Right renal pelvis (tissue), 4 donors: ENCODE data around the gene CUX1. TPM values are rescaled to one million over a fixed set of nuclear protein-coding genes. Genes with fewer than 3 reads are reported as not detected.

Experiments
- DNase-seq, 4 donors: peaks; one replicate each; pipeline ENCODE4 v3.0.0-alpha.2; 2013; ENCODE audit warnings: low read depth in 4 of 4, low spot score in 3 of 4, missing footprints in 1 of 4
- polyA plus RNA-seq, 4 donors: library from polyadenylated mRNA; unstranded; fragments of 120-200 nt; gene quantifications; one replicate each; pipeline ENCODE4 v1.2.1, GENCODE V29; 2013; ENCODE audit not compliant: insufficient read length in 4 of 4

Gene CUX1
- polyA plus RNA-seq, 4 donors = 93.0 to 111 (median 107) TPM

DNA sequence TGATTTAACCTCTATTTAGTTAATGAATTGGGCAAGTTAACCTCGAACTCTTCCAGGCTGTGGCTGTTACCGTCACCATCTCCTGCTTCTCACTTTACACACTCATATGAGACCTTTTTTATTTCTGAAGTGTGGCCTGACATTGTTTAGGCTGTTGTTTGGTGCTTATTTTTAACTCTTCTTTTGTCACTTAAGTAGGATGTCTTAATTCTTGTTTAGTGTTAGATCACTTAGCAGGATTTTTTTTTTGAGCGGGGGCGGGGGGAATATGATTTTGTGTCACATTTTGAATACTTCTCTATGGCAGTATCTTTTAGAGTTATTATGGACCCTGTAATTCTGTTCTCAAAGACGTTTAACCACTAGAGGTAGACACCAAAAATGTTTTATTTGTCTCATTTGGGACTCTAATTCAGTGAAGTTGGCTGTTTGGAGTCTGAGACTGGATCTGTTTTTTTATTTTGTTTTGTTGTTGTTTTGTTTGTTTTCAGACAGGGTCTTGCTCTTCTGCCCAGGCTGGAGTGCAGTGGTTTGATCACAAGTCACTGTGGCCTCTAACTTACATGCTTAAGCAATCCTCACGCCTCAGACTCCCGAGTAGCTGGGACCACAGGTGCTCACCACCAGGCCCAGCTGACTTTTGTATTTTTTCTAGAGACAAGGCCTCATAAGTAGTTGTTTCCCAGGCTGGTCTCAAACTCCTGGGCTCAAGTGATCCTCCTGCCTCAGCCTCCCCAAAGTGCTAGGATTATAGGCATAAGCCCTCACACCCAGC lies 73.5 kb downstream of the CUX1 start:
- DNase-seq = no peak

DNA sequence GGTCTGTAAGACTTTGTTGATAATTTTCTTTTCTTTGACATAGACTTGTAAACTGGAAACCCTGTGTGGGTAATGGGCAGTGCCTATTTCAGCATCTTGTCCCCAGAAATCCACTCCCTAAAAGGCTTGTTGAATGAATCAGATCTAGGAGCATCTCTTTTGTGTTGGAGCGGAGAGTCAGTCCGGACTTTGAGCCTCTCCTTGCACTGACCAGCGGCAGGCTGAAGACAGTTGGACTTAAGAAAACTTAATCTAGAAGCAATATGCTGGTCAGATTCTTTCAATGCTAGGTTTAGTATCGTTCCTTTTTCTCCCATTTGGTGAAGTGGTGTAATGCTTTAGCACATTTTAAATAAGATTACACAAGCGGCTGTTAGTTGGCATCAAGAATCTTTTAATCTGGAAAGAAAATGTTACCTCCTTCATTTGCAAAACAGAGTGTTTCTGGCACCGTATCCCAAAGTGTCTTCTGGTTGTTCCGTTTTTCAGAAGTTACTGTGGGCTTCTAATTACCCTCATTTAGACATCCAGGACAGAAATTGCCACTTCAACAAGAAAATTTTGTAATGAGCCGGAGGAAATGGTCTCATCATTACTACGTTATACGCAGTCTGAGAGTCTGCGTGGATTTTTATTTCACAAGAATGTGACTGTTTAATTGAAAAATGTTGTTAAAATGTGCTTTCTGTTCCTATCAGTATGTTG lies 74.7 kb downstream of the CUX1 start:
- DNase-seq = no peak

- no peak for DNase-seq
Measured at GRCh38 chr7:101893341-101894082, 76.1 kb downstream of the CUX1 start.

GRCh38 chr7:101896316-101896715 lies 78.9 kb downstream of the CUX1 start:
- no peak for DNase-seq

DNA sequence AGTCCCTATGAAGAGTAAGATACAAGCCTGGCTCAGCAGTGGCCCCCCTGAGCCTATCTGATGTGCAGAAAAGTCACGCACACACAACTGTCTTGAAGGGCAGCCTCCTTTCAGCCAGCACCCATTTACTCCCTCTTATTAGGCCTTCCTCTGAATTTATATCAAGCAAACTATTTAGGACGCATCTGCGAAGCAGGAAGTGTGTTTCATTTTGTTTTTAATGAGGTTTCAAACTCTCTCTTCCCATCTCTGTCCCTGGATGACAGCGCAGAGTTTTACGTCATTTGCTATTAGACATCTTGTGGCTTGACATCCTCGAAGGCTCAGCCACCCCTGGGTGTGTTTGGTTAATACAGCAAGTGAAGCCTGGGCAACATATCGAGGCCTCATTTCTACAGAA lies 79.5 kb downstream of the CUX1 start:
- no peak for DNase-seq

- DNase-seq = no peak
Measured at GRCh38 chr7:101898106-101898505, 80.7 kb downstream of the CUX1 start.

DNA sequence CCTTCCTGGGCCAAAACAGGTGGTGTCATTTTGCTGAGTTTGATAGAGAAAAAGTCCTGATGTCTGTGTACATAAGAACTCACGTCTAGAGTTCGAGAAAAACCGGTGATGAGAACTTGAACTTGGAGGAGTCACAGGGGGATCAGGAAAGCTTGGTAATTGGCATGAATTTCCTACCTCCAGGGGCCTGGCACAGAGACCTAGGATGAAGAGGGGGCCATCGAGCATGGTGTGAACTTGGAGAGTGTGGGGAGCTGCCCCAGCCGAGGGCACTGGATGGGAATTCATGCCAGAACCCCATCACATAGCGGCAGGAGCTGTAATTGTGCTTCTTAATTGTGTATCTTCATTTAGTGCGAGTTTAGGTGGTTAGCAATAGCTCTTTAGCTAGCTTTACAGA lies 82.2 kb downstream of the CUX1 start:
- no peak for DNase-seq

GRCh38 chr7:101900103-101900502 lies 82.7 kb downstream of the CUX1 start:
- no peak for DNase-seq

- no peak for DNase-seq
Measured at GRCh38 chr7:101901661-101902491, 84.5 kb downstream of the CUX1 start.

GRCh38 chr7:101902680-101903514 lies 85.5 kb downstream of the CUX1 start:
- DNase-seq = no peak

DNA sequence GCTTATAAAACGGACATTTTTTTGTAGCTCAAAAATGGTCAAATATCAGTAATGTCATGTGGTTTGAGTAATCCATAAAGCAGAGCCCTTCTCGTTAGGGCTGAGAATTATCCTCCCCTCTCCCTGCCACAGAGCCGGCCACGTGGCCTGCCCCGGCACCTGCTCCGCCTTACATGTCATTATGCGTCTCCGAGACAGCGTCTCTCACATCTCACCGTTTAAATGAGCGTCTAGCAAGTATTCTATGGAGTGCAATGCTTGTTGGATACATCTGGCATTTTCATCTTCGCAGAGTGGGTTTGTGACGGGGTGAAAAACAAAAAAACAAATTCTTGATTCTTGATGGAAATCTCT lies 86.1 kb downstream of the CUX1 start:
- no peak for DNase-seq

DNA sequence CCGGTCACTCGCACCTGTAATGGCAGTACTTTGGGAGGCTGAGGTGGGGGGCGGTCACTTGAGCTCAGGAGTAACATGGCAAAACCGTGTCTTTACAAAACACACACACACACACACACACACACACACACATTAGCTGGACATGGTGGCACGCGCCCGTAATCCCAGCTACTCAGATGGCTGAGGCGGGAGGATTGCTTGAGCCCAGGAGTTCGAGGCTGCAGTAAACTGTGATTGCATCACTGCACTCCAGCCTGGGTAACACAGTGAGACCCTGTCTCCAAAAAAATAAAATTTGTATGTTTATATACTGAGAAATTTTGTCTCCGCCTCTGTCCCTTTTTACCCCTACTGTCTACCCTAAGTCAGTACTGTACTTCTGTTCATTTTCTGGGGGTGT lies 86.6 kb downstream of the CUX1 start:
- DNase-seq = no peak

GRCh38 chr7:101905203-101905865 lies 87.9 kb downstream of the CUX1 start:
- no peak for DNase-seq

GRCh38 chr7:101906291-101907240 lies 89.1 kb downstream of the CUX1 start:
- DNase-seq = no peak

DNA sequence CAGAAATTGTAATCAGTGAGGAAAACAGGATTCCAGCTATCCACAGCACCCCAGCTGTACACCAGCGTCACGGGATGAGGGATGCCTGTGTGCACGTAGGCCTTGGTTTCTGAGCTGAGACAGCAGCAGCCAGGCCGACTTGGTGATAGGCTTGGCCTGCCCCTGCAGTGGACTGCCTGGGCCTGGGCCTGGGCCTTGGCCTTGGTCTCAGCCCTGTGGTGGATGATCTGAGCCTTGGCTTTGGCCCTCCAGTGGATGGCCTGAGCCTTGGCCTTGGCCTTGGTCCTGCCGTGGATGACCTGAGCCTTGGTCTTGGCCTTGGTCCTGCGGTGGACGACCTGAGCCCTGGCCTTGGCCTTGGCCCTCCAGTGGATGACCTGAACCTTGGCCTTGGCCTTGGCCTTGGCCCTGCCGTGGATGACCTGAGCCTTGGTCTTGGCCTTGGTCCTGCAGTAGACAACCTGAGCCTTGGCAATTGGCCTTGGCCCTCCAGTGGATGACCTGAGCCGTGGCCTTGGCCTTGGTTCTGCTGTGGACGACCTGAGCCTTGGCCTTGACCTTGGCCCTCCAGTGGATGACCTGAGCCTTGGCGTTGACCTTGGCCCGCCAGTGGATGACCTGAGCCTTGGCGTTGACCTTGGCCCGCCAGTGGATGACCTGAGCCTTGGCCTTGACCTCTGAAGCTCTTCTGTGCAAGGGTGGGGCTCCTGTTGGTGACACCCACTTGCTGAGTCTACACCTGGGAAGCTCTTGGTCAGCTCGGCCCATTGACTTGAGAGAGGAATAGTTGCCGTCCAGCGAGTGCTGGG lies 93.8 kb downstream of the CUX1 start:
- no peak for DNase-seq

GRCh38 chr7:101911800-101912715 lies 94.6 kb downstream of the CUX1 start:
- DNase-seq = no peak
